ENCODE data around the gene SCGB2B2. TPM values are rescaled to one million over a fixed set of nuclear protein-coding genes. Genes with fewer than 3 reads are reported as not detected.
"Not testable (repeated sequence)": the region's sequence is repeated elsewhere in the genome, so short reads cannot be mapped to it uniquely, and the experiment has no call there.

The SCGB2B2 gene
- total and polyA plus RNA-seq, 9 donors, result 0.11 to 1.6 (median 0.34) TPM

- no peaks in the 10 kb centered on the region for H3K27me3 ChIP-seq
- 94% methylated on average over 25 of the region's 25 CpGs for WGBS, 3 donors
- no peaks in the 10 kb centered on the region for H3K9me3 ChIP-seq
- TF ChIP-seq CTCF (IDR thresholded peaks at IDR 0.05) (no peak), POLR2A (IDR thresholded peaks at IDR 0.05) (no peak), EP300 (IDR thresholded peaks at IDR 0.05) (no peak)
- H3K4me1 ChIP-seq (ENCODE audit: insufficient read depth), result no peaks in the 10 kb centered on the region
- H3K4me3 ChIP-seq, result no peak overlapping the region
- no peak for DNase-seq
- H3K36me3 ChIP-seq, result no peaks in the 10 kb centered on the region
- H3K27ac ChIP-seq, result no peak overlapping the region
- intact Hi-C loops (cut with DNase I), result no loop called here
Measured at GRCh38 chr19:34666200-34666957, 10.6 kb downstream of the SCGB2B2 start.

- 82 to 96% (median 88%) methylated on average over 4 of the region's 4 CpGs for WGBS, 3 donors
- intact Hi-C loops (cut with DNase I); H3K4me3 ChIP-seq; H3K27ac ChIP-seq; H3K36me3 ChIP-seq; H3K9me3 ChIP-seq; DNase-seq; H3K27me3 ChIP-seq; H3K4me1 ChIP-seq (ENCODE audit: insufficient read depth): not testable (repeated sequence)
Measured at GRCh38 chr19:34665275-34665674, 11.7 kb downstream of the SCGB2B2 start.

GRCh38 chr19:34664870-34665269, 12.1 kb downstream of the SCGB2B2 start:
- Histone ChIP-seq H3K36me3 (no peaks in the 10 kb centered on the region), H3K9me3 (no peaks in the 10 kb centered on the region), H3K4me3 (no peak overlapping the region), H3K27me3 (no peaks in the 10 kb centered on the region), H3K27ac (no peak overlapping the region), H3K4me1 (ENCODE audit: insufficient read depth) (no peaks in the 10 kb centered on the region)
- TF ChIP-seq POLR2A (IDR thresholded peaks at IDR 0.05) (no peak), CTCF (IDR thresholded peaks at IDR 0.05) (no peak), EP300 (IDR thresholded peaks at IDR 0.05) (no peak)
- intact Hi-C loops (cut with DNase I), result no loop called here
- no peak for DNase-seq
- 79 to 92% (median 83%) methylated on average over 4 to 6 of the region's 6 CpGs for WGBS, 3 donors

GRCh38 chr19:34664168-34664567, 12.8 kb downstream of the SCGB2B2 start:
- Histone ChIP-seq H3K9me3 (no peaks in the 10 kb centered on the region), H3K36me3 (no peaks in the 10 kb centered on the region), H3K27me3 (no peaks in the 10 kb centered on the region), H3K4me1 (ENCODE audit: insufficient read depth) (no peaks in the 10 kb centered on the region), H3K27ac (no peak overlapping the region), H3K4me3 (no peak overlapping the region)
- no peak for DNase-seq
- intact Hi-C loops (cut with DNase I), result no loop called here
- WGBS, 3 donors, result 56 to 70% (median 65%) methylated on average over 3 of the region's 3 CpGs
- TF ChIP-seq EP300 (IDR thresholded peaks at IDR 0.05) (no peak), CTCF (IDR thresholded peaks at IDR 0.05) (no peak), POLR2A (IDR thresholded peaks at IDR 0.05) (no peak)

GRCh38 chr19:34662919-34663318, 14.0 kb downstream of the SCGB2B2 start:
- TF ChIP-seq CTCF (IDR thresholded peaks at IDR 0.05) (no peak), POLR2A (IDR thresholded peaks at IDR 0.05) (no peak), EP300 (IDR thresholded peaks at IDR 0.05) (no peak)
- intact Hi-C loops (cut with DNase I), result no loop called here
- H3K27me3 ChIP-seq, result no peaks in the 10 kb centered on the region
- no peak overlapping the region for H3K27ac ChIP-seq
- H3K9me3 ChIP-seq, result no peaks in the 10 kb centered on the region
- 39 to 44% (median 42%) methylated on average over 5 of the region's 5 CpGs for WGBS, 3 donors
- DNase-seq, result no peak
- no peaks in the 10 kb centered on the region for H3K36me3 ChIP-seq
- no peak overlapping the region for H3K4me3 ChIP-seq
- no peaks in the 10 kb centered on the region for H3K4me1 ChIP-seq (ENCODE audit: insufficient read depth)

Data from ovary (tissue), 9 donors.